ENCODE results near the gene PLCL2.

The PLCL2 gene

GRCh38 chr3:16900779-16901440 is 16.2 kb downstream of the PLCL2 start:
- DNase-seq (ENCODE audit: low read depth, low spot score) = no peak
- Histone ChIP-seq H3K9ac (ENCODE audit: insufficient read length, low read depth) (no peak overlapping the region), H3K9me3 (ENCODE audit: insufficient read depth, low read length) (no peaks in the 10 kb centered on the region), H3K4me1 (ENCODE audit: insufficient read depth, insufficient read length) (no peaks in the 10 kb centered on the region), H3K27me3 (ENCODE audit: insufficient read depth, insufficient read length) (no peaks in the 10 kb centered on the region), H3K36me3 (ENCODE audit: insufficient read depth, insufficient read length, low read length) (no peaks in the 10 kb centered on the region), H3K4me3 (ENCODE audit: insufficient read length, low read depth) (no peak overlapping the region)
- TF ChIP-seq SUZ12 (IDR thresholded peaks at IDR 0.05; ENCODE audit: extremely low read depth, insufficient read depth, insufficient read length) (no peak), YY1 (IDR thresholded peaks at IDR 0.05; ENCODE audit: insufficient read depth, insufficient read length) (no peak), ZNF274 (IDR thresholded peaks at IDR 0.05; ENCODE audit: low read depth, low read length) (no peak)

GRCh38 chr3:16904423-16905417 is 20.0 kb downstream of the PLCL2 start:
- H3K4me3 ChIP-seq (ENCODE audit: insufficient read length, low read depth) = no peak overlapping the region
- DNase-seq (ENCODE audit: low read depth, low spot score) = no peak
- H3K36me3 ChIP-seq (ENCODE audit: insufficient read depth, insufficient read length, low read length) = no peaks in the 10 kb centered on the region
- H3K27me3 ChIP-seq (ENCODE audit: insufficient read depth, insufficient read length) = no peaks in the 10 kb centered on the region
- H3K9ac ChIP-seq (ENCODE audit: insufficient read length, low read depth) = no peak overlapping the region
- H3K4me1 ChIP-seq (ENCODE audit: insufficient read depth, insufficient read length) = no peaks in the 10 kb centered on the region
- TF ChIP-seq SUZ12 (IDR thresholded peaks at IDR 0.05; ENCODE audit: extremely low read depth, insufficient read depth, insufficient read length) = no peak
- TF ChIP-seq ZNF274 (IDR thresholded peaks at IDR 0.05; ENCODE audit: low read depth, low read length) = no peak
- no peak for TF ChIP-seq YY1 (IDR thresholded peaks at IDR 0.05; ENCODE audit: insufficient read depth, insufficient read length)
- H3K9me3 ChIP-seq (ENCODE audit: insufficient read depth, low read length) = no peaks in the 10 kb centered on the region

GRCh38 chr3:16905704-16906103 is 20.9 kb downstream of the PLCL2 start:
- TF ChIP-seq SUZ12 (IDR thresholded peaks at IDR 0.05; ENCODE audit: extremely low read depth, insufficient read depth, insufficient read length) (no peak), ZNF274 (IDR thresholded peaks at IDR 0.05; ENCODE audit: low read depth, low read length) (no peak), YY1 (IDR thresholded peaks at IDR 0.05; ENCODE audit: insufficient read depth, insufficient read length) (no peak)
- Histone ChIP-seq H3K27me3 (ENCODE audit: insufficient read depth, insufficient read length) (no peaks in the 10 kb centered on the region), H3K9me3 (ENCODE audit: insufficient read depth, low read length) (no peaks in the 10 kb centered on the region), H3K36me3 (ENCODE audit: insufficient read depth, insufficient read length, low read length) (no peaks in the 10 kb centered on the region), H3K4me3 (ENCODE audit: insufficient read length, low read depth) (no peak overlapping the region), H3K9ac (ENCODE audit: insufficient read length, low read depth) (no peak overlapping the region), H3K4me1 (ENCODE audit: insufficient read depth, insufficient read length) (no peaks in the 10 kb centered on the region)
- DNase-seq (ENCODE audit: low read depth, low spot score) = no peak

DNA sequence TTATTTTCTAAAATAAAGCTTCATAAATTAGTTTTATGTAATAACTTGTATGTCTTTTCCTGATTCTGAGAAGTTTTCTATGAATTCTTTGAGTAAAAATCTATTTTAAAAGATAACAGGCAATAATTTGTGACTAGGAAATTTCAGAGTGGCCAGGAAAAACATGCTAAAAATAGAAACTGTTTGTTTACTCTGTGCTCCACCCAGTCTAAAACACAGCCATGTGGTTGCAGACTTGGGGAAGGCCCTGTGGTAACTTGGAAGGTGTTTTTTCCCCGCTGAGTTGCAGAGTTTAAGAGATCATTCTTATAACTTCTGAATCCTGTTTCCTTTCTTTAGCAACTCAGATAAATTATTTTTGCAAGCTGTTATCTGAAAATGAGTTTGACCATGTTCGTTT is 21.9 kb downstream of the PLCL2 start:
- Histone ChIP-seq H3K9me3 (ENCODE audit: insufficient read depth, low read length) (no peaks in the 10 kb centered on the region), H3K27me3 (ENCODE audit: insufficient read depth, insufficient read length) (no peaks in the 10 kb centered on the region), H3K4me3 (ENCODE audit: insufficient read length, low read depth) (no peak overlapping the region), H3K4me1 (ENCODE audit: insufficient read depth, insufficient read length) (no peaks in the 10 kb centered on the region), H3K36me3 (ENCODE audit: insufficient read depth, insufficient read length, low read length) (no peaks in the 10 kb centered on the region), H3K9ac (ENCODE audit: insufficient read length, low read depth) (no peak overlapping the region)
- no peak for TF ChIP-seq YY1 (IDR thresholded peaks at IDR 0.05; ENCODE audit: insufficient read depth, insufficient read length)
- TF ChIP-seq ZNF274 (IDR thresholded peaks at IDR 0.05; ENCODE audit: low read depth, low read length) = no peak
- TF ChIP-seq SUZ12 (IDR thresholded peaks at IDR 0.05; ENCODE audit: extremely low read depth, insufficient read depth, insufficient read length) = no peak
- DNase-seq (ENCODE audit: low read depth, low spot score) = no peak

DNA sequence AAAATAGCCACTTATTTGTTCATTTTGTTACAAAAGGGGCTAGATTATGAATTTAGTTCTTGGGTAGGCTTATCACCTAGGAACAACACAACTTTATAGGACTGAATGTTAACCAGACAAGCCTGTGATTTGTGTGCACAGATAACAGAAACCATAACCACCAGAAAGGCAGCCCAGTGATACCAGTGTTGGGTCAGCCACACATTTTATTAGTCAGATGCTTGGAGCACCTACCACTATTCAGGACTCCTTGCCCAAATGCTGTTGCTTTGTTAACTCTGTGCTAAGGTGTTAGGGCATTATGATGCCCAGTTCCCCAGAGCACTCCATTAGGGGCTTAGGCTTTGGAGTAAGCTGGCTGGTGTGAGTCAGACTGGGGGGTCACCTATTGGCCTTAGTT is 22.5 kb downstream of the PLCL2 start:
- no peaks in the 10 kb centered on the region for H3K9me3 ChIP-seq (ENCODE audit: insufficient read depth, low read length)
- no peak for TF ChIP-seq ZNF274 (IDR thresholded peaks at IDR 0.05; ENCODE audit: low read depth, low read length)
- no peak for TF ChIP-seq SUZ12 (IDR thresholded peaks at IDR 0.05; ENCODE audit: extremely low read depth, insufficient read depth, insufficient read length)
- TF ChIP-seq YY1 (IDR thresholded peaks at IDR 0.05; ENCODE audit: insufficient read depth, insufficient read length) = no peak
- H3K4me3 ChIP-seq (ENCODE audit: insufficient read length, low read depth) = no peak overlapping the region
- no peak overlapping the region for H3K9ac ChIP-seq (ENCODE audit: insufficient read length, low read depth)
- H3K27me3 ChIP-seq (ENCODE audit: insufficient read depth, insufficient read length) = no peaks in the 10 kb centered on the region
- H3K4me1 ChIP-seq (ENCODE audit: insufficient read depth, insufficient read length) = no peaks in the 10 kb centered on the region
- no peak for DNase-seq (ENCODE audit: low read depth, low spot score)
- no peaks in the 10 kb centered on the region for H3K36me3 ChIP-seq (ENCODE audit: insufficient read depth, insufficient read length, low read length)

DNA sequence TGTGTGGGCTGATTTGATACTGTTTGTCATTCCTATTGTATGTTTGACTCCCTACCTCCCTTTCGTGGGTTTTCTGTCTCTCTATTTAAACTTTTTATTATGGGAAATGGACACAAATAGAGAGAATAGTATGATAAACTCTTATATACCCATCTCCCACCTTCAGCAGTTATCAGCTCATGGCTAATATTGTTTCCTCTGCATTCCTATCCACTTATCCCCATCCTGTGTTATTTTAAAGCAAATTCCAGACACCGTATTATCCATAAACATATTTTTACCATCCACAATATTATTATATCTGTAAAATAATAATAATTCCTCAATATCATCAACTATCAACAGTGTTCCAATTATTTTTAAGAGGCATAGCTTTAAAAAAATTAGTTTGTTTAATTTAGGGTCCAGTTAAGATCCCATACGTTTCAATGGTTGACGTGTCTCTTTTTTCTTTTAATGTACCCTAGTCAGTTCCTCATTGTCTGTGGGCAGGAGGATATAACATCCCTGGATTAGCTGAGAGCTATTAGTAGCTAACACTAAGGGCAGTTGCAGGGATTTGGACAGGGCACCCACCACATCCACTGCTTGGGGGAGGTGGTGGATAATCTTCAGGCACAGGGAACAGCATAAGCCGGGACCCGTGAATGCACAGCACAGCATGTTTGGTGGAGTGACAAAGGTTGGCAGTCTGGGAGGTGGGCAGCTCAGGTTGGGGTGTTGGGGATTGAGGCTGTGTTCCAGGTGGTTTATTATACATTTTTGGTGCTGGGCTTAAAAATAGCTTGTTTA is 23.5 kb downstream of the PLCL2 start:
- Histone ChIP-seq H3K4me3 (ENCODE audit: insufficient read length, low read depth) (no peak overlapping the region), H3K9ac (ENCODE audit: insufficient read length, low read depth) (no peak overlapping the region), H3K4me1 (ENCODE audit: insufficient read depth, insufficient read length) (no peaks in the 10 kb centered on the region), H3K27me3 (ENCODE audit: insufficient read depth, insufficient read length) (no peaks in the 10 kb centered on the region), H3K9me3 (ENCODE audit: insufficient read depth, low read length) (no peaks in the 10 kb centered on the region), H3K36me3 (ENCODE audit: insufficient read depth, insufficient read length, low read length) (no peaks in the 10 kb centered on the region)
- no peak for DNase-seq (ENCODE audit: low read depth, low spot score)
- no peak for TF ChIP-seq SUZ12 (IDR thresholded peaks at IDR 0.05; ENCODE audit: extremely low read depth, insufficient read depth, insufficient read length)
- no peak for TF ChIP-seq ZNF274 (IDR thresholded peaks at IDR 0.05; ENCODE audit: low read depth, low read length)
- TF ChIP-seq YY1 (IDR thresholded peaks at IDR 0.05; ENCODE audit: insufficient read depth, insufficient read length) = no peak
